HG02852 (cell line): ENCODE results near the gene MAP2.
A peak's percentile ranks its signal among the peaks of the same experiment; 100 is the strongest.
"Not testable (repeated sequence)": the region's sequence is repeated elsewhere in the genome, so short reads cannot be mapped to it uniquely, and the experiment has no call there.

Experiments used
- ATAC-seq: cut with Tn5 transposase; IDR thresholded peaks from one replicate; pipeline ENCODE4 v1.9.1; 2021; ENCODE audit warnings: mild to moderate bottlenecking, moderate library complexity; ENCODE audit not compliant: unreplicated experiment

Gene MAP2

DNA sequence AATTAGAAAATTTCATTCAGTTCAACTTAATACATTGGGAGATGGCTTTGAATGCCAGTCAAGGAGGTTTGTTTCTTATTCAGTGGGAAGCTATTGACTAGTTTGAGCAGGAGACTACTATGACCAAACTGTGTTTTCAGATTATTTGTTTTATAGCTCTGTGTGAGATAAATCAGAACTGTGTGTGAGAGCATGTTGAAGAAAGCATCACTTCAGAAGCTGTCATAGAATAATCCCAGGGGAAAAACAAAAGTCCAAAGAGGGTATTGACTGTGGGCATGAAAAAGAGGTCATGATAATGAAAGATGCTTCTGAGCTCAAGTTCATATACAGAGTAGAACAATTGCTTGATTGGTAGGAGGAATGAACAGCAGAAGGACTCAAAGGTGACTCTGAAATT is 160.6 kb downstream of the MAP2 start:
- ATAC-seq: no peak

DNA sequence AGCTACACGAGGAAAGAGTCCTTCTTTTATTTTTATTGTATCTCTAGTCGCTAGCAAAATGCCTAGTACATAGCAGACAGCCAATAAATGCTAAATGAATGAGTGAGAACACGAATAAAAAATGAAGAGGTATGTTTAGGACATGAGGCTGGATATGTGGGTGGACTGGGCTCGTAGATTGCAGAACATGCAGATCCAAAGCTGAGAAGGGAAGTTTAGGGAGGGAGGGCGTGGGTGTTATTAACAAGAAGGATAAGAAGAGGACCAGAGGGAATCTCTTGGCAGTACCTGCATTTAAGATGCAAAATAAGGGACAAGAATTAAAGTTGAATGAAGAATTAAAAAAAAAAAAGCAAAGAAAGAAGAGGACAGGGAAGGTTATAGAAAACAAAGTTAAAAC is 161.1 kb downstream of the MAP2 start:
- no peak for ATAC-seq

DNA sequence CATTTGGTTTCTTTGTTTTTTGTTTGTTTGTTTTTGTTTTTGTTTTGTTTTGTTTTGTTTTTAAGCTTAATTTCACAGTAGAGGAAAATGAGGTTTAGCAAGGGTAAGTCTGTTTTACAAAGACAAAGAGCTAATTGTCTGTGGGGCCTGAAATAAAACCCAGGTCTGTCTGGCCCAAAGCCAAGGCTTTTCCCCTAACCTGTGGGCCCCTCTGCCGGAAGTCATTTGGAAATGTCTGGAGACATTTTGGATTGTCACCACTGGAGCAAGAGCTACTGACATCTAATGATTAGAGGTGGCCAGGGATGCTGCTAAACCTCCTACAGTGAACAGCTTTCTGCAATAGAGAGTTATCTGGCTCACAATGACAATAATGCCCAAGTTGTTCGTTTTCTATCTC is 167.2 kb downstream of the MAP2 start:
- no peak for ATAC-seq

DNA sequence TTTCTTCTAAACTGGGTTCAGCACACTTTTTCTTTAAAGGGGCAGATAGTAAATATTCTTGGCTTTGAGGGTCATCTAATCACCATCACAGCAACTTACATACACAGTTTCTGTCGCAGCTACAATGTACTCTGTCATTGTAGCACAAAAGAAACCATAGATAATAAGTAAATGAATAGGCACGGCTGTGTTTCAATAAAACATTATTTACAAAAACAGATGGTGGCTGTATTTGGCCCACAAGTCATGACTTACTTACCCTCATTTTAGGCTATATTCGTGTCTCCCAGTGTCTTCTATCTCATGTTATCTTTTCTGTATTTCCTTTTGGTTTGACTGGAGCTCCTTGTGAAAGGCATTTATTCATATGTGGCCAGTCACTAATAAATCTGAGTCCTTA is 168.3 kb downstream of the MAP2 start:
- ATAC-seq: no peak

DNA sequence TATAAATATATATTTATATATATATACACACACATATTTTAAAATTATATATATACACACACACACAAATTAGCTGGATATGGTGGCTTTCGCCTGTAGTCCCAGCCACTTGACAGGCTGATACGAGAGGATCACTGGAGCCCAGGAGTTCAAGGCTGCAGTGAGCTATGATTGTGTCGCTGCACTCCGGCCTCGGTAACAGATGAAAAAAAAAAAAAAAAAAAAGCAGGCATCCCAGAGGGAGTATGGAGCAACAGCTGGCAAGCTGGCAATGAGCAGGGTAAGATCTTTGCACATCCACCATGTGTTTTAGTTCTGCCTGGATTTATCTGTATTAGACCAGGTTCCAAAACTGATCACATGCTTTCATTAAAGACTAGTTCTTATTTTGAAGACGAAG is 170.1 kb downstream of the MAP2 start:
- no peak for ATAC-seq

DNA sequence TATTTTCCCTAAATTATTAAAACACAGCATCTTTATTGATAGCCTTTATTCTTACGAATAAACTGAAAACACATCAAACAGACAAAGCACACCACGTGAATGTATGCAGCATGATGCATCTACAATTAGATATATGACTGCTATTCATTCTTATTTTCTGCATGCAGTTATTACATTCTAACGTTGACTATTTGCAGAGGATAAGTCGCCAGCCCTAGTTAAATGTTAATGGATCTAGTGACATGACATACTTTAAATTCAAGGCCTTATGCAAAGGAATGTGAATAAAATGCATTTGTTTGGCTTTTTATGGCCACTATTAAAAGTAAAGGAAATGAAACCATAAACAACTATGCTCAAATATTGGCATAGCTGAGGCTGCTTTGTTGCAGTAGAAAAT is 172.4 kb downstream of the MAP2 start:
- no peak for ATAC-seq

DNA sequence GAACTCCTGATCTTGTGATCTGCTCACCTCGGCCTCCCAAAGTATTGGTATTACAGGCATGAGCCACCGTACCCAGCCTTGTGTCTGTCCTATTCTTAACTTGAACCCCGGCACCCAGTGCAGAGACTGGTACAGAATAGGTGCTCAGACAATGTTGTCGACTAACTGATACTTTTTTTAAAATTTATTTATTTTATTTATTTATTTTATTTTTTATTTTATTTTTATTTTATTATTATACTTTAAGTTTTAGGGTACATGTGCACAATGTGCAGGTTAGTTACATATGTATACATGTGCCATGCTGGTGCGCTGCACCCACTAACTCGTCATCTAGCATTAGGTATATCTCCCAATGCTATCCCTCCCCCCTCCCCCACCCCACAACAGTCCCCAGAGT is 174.4 kb downstream of the MAP2 start:
- not testable (repeated sequence) for ATAC-seq

DNA sequence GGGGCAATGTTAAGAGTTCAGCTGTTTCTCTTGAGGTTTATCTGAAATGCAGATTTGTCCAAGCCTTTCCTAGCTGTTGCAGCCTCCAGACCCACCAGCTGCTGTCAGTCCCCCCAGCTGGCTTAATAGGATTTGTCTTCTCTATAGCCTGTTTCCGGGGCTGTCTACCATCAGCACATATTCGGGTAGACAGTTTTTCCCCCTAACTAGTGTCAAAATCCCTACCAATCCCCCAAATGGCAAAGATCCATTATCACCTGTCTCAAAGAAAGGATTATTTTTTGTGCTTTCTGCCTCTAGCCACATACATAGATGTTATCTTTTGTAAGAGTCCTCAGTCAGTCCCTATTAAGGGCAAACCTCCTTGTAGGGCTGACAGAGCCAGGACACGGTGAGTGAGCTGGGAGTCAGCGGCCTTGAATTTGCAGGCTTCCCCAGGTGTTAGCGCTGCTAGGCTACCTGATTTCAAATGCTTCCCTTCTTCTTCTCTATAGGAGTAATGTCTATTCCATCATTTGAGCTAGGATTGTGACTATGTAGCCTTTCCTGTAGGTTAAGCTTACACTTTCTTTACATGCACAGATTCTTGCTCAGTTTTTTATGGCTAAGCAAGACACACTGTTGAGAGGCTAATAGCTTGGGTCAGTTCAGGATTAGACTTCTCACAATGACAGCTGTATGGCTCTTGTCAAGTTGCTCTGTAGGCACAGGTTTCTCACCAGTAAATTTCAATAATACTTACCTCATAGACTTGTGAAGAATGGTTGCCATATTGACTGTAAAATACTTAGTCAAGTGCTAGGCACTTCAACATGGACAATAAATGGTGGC is 176.7 kb downstream of the MAP2 start:
- ATAC-seq: no peak

DNA sequence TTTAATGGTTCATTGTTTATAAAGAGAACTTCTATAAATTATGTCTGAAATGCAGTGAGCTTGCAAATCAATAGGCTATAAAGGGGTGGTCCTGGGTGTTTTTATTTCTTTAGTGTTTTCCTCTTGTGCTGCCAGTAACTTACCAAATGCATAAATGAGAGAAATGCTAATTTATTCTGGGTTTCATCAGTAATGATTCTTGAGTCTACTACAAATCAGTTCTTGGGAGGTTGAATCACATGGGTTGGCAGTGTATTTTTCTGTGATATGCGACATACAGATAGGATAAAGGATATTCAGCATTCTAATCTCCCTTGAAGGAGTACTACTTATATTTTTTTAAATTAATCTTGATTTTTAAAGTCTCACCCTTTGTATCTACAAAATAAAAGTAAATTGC is 177.7 kb downstream of the MAP2 start:
- no peak for ATAC-seq

DNA sequence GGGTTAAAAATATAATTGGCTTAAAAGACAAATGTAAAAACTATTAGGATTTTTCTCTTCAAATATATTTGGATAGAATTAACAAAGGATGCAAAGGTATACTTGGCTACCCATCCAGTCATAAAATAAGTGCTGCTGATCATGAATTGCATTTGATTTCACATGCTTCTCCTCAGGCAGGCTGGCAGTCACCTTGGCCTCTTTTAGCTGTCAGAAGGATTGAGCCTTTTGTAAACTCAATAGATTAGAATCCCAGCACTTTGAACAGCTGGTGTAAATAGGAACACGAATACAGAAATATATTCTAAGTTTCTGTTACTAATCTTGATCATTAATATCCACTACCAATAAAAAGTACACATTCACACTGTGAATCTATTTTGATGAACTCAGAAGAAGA is 178.4 kb downstream of the MAP2 start:
- ATAC-seq: no peak

DNA sequence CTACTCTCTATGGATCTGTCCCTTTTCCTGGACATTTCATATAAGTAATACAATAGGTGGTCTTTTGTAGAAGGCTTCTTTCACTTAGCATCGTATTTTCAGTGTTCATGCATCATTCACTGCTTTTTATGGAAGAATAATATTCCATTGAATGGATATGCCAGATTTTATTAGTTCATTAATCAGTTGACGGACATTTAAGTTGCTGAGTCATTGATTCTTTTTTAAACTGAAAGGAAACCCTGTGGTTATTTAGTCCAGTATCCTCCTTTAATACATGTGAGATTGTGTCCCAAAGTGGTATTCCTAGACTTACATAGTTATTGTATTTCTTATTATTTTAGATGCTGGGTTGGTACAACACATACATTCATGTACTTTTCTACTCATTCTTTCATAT is 185.7 kb downstream of the MAP2 start:
- no peak for ATAC-seq

DNA sequence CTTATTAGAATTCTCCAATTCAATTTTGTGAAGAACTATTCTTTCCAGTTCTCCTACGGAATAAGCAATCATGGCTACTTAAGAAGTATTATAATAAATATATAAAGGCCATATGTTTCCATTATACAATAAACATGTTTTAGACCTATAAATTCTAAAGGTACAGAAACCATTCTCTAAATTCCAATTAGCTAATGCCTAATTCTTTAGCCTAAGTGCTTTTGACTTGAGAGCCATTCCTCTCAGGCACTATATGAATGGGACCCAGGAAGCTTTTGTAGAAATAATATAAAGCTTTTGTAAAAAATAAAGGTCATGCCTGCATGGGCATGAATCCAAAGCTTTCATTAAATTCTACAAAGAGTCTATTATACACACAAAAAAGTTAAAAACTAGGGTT is 186.8 kb downstream of the MAP2 start:
- no peak for ATAC-seq

DNA sequence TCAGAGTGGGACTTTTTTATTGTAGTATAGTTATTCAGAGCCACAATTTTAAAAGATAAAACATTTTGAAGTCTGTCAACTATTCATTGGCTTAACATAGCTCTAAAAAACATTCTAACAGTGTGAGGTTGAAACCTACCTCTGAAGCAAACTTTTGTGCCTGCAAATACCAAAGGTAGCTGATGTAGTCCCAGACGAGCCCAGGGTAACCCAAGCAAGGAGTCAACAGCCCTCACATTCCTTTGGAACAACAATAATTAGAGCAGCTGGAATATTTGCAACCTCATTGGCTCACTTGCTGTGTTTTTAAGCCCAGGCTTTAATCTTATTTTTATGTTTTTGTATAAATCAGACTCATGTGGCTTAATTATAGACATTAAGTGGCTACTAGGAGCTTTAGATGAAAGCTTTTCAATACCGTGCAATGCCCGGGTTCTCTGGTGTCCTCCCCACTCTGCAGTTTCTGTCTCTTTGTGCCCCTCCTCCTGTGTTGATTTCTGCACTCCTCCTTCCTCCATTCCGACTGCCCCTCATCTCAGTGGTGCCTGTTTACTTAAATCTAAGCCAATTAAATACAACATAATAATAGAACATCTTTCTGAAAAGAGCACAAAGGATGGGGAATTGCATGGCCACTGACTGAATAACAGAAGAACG is 189.9 kb downstream of the MAP2 start:
- no peak for ATAC-seq

DNA sequence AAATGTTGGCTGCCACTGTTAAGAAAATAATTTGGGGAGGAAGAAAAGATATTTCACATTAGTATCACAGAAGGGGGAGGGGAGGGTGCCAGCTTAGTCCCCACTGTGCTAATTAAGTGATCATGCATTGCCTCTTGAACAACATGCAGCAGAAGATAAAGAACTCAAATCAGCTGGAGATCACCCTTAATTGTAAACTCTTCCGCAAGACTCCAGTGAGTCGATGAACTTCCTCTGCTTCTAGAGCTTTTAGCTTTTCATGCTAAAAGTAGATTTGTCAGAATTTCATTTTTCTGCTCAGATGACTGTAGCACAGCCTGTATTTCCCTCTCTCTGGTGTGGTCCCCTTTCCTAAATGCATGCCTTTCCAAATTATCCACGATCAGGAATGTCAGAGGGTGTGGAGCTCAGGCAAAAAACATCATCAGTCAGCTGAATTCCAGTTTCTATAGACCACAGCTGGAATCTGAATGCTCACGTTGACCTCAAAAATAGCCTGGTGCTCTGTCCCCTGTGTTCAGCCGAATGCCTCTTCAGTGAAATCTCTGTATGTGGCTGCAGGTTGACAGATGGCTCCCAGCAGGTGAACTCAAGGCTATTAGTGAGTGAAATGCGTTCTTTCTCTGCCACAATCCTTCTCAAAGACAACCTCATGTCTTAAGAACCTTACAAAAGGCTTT is 191.0 kb downstream of the MAP2 start:
- ATAC-seq: no peak

DNA sequence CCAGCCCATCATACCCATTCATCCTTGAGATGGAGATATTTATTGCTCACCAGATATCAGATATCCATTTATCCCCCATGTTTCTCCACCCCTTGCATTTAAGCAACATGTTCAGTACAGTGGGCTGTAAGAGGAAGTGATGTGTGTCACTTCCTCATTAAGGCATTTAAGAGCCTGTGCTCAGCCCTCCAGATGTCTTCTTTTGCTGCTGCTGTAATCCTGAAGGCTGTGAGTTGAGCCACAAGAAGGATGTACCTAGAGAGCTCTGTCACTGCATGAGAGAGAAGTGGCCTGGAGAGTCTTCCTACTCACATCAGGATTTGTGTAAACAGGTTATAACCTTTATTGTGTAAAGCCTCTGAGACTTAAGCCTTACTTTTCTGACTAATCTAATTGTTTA is 195.9 kb downstream of the MAP2 start:
- peak; percentile 78 for ATAC-seq

DNA sequence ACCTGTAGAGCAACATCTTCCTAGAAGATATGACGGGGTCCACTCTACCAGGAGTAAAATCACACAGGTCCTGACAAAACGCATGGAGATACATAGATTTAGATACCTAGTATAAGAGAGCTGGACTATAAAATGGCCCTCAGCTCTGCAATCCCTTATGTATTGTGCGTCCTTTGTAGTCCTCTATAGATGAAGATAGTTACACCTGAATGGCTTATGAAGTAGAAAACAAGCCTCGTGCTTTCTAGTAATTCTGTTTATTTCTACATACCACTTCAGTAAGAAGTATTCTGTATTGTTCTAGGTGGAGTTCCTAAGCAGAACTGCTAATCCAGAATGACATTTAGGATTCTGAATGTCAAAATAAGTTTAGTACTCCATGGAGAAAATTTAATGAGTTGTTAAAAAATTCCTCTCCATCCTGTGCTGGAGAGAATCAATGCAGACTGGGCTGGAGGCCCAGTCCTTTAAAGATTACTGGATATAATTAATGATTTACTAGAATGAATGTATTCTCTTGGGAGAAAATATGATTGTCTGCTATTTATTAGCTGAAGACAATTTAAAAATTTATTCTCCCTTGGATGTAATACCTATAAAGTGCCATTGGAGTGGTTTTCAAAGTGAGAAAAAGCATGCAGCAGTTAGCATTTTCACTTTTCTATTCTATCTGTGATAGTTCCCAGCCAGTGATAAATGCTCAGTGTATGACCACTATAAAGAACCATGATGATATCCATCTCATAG is 200.5 kb downstream of the MAP2 start:
- no peak for ATAC-seq

DNA sequence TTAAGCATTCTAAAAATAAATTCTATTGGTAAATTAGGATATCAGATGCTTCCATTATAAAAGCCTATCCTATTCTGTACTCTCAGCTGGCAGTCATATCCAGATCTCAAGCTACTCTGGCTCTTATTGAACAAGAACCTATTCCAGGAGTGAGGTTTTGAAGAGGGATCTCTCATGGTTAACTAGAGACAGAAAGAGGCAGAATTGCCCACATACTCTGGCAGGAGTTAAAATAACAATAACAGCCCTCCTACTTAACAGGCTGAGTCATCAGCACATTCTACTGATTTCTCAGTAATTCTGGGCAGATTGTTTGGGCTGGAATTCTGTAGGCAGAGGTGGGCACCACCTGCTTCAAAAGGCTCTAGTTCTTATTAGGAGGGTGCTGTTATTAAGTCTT is 205.8 kb downstream of the MAP2 start:
- ATAC-seq: no peak

DNA sequence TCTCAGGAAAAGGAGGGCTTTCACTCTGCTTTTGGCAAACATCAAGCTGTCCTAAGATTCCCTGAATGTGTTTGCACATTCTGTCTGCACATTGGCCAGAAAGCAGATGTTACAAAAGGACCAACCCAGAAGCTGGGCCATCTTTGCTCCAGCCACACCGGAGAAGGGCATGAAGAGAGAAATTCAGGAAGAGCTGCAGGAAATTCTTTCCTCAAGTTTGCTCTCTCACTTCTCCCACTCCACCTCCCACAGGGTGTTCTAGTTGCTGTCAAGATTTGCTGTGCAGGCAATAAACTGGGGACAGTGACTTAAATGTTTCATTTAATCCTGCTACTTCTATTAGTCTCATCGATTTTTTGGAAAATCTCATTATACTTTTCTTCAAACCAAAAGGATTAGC is 210.1 kb downstream of the MAP2 start:
- ATAC-seq: no peak

DNA sequence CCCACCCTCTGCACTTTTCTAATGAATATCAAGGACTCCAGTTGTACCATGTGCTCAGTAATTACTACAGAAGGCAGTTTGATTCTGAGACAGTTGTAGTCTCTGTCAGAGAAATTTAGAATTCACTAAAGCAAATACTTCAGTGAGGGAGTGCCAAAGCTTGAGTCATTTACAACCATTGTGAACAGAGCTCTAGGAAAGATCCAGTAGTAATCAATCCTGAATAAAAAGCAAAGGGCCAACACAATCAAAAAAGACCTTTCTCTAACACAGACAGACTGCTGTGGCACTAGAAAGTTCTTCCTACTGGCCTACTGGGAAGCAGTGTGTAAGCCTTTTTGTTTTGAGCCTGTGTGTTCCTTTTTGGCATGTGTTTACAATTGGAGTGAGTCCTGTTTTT is 212.2 kb downstream of the MAP2 start:
- ATAC-seq: no peak

DNA sequence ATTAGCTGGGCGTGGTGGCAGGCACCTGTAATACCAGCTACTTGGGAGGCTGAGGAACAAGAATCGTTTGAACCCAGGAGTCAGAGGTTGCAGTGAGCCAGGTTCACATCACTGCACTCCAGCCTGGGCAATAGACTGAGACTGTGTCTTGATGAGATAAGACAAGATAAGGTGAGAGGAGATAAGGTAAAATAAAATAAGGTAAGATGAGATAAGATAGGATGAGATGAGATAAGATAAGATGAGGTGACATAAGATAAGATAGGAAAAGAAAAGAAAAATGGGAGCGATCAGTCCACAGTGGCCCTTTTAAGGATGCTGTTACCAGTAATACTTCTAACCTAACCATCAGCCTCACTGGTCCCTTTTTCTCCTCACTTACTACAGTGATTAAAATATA is 213.4 kb downstream of the MAP2 start:
- ATAC-seq: no peak

DNA sequence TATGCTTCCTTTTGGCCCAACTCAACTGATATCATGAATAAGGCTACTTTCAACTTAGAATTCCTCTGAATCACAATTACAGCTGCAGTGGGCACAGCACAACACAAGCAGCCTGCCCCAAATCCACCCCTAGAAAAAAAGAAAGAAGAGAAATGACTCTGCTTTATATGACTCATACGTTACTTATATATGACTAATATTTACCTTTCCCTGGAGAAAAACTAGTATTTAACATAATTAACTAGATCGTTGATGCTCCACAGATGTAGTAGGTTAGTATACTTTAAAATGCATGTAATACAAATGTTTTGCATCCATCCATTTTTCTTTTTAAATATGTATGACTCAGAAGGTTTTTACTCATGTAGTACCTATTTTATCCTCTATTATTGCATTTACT is 214.5 kb downstream of the MAP2 start:
- ATAC-seq: no peak
